ENCODE results near the gene ADCY5. TPM values are rescaled to one million over a fixed set of nuclear protein-coding genes. Genes with fewer than 3 reads are reported as not detected.

The ADCY5 gene
- total RNA-seq, 1 experiment from 2014 or later = 0.49 TPM

- BruUV-seq (replicated peaks) = no TSS peak
- H3K4me2 ChIP-seq (ENCODE audit: low read length) = no peak overlapping the region
- POLR2A ChIA-PET = no interaction called here
- CTCF ChIA-PET = no interaction called here
- H3K4me1 ChIP-seq (ENCODE audit: control insufficient read depth in 1 of 2, insufficient read depth in 2 of 2, low read length in 2 of 2) = no peaks in the 10 kb centered on the region
- no peaks in the 10 kb centered on the region for H3K9me2 ChIP-seq (ENCODE audit: insufficient read depth)
- no peak for TF ChIP-seq EGR1 (IDR thresholded peaks at IDR 0.05; ENCODE audit: low read depth)
- TF ChIP-seq ZBTB33 (IDR thresholded peaks at IDR 0.05; ENCODE audit: extremely low read depth, insufficient replicate concordance, low read length) = no peak
- no peak for TF ChIP-seq CBX3 (IDR thresholded peaks at IDR 0.05; ENCODE audit: low read depth)
- no peak for TF ChIP-seq CTCF (IDR thresholded peaks at IDR 0.05 in 2 of 3, conservative IDR thresholded peaks at IDR 0.05 in 1 of 3; ENCODE audit: borderline replicate concordance in 1 of 3, insufficient read depth in 1 of 3, low read depth in 2 of 3, low read length in 2 of 3)
- no peak for TF ChIP-seq REST (IDR thresholded peaks at IDR 0.05; ENCODE audit: low read depth)
- no peak for TF ChIP-seq YY1 (IDR thresholded peaks at IDR 0.05; ENCODE audit: extremely low read depth, insufficient replicate concordance, low read depth, low read length)
- TF ChIP-seq RAD21 (IDR thresholded peaks at IDR 0.05; ENCODE audit: low read depth) = no peak
- no peak for TF ChIP-seq ATF3 (IDR thresholded peaks at IDR 0.05)
- TF ChIP-seq TCF7L2 (IDR thresholded peaks at IDR 0.05; ENCODE audit: borderline replicate concordance, extremely low read depth, insufficient read depth, insufficient read length) = no peak
- TF ChIP-seq JUND (IDR thresholded peaks at IDR 0.05) = no peak
- TF ChIP-seq EZH2phosphoT487 (IDR thresholded peaks at IDR 0.05; ENCODE audit: borderline replicate concordance) = no peak
- no peak for TF ChIP-seq POLR2AphosphoS5 (IDR thresholded peaks at IDR 0.05; ENCODE audit: low read depth, low read length)
- TF ChIP-seq SP1 (IDR thresholded peaks at IDR 0.05; ENCODE audit: low read depth) = no peak
- no peak for TF ChIP-seq SRF (IDR thresholded peaks at IDR 0.05; ENCODE audit: low read depth)
- no peaks in the 10 kb centered on the region for H3K79me2 ChIP-seq (ENCODE audit: insufficient read depth, low read length)
- RAD21 ChIA-PET (ENCODE audit: low non-redundant PET in 1 of 2, low total read pairs in 2 of 2, uncharacterized antibody in 2 of 2, unreplicated experiment in 2 of 2) = no interaction called here
- H3K9me3 ChIP-seq (ENCODE audit: control insufficient read depth in 1 of 2, insufficient read depth in 1 of 2, low read depth in 1 of 2, low read length in 2 of 2) = no peaks in the 10 kb centered on the region
- H3K4me3 ChIP-seq (replicated peaks in 1 of 2; ENCODE audit: low read depth in 1 of 2, low read length in 2 of 2) = no peak overlapping the region
- H3K9ac ChIP-seq (ENCODE audit: low read length) = no peak overlapping the region
- intact Hi-C loops (cut with micrococcal nuclease) = no loop called here
- no peak overlapping the region for H2AFZ ChIP-seq (ENCODE audit: low read depth, low read length, poor library complexity, severe bottlenecking)
- DNase-seq (ENCODE audit: low read depth, low spot score) (no peak), ATAC-seq (no peak)
- H3K36me3 ChIP-seq (ENCODE audit: control insufficient read depth in 1 of 2, insufficient read depth in 2 of 2, low read length in 2 of 2) = no peaks in the 10 kb centered on the region
- H3K27me3 ChIP-seq (ENCODE audit: insufficient read depth, low read length) = peaks cover 9% of the 10 kb centered on the region; the same call in 1 of the 2 replicates
- no peaks in the 10 kb centered on the region for H4K20me1 ChIP-seq (ENCODE audit: insufficient read depth)
- no peak overlapping the region for H3K27ac ChIP-seq (ENCODE audit: low read depth, low read length)
Observed at GRCh38 chr3:123459862-123460261, 11.0 kb upstream of the ADCY5 start.
